ENCODE data around the gene PDE3B.
"Not testable (repeated sequence)": the region's sequence is repeated elsewhere in the genome, so short reads cannot be mapped to it uniquely, and the experiment has no call there.

Gene PDE3B

DNA sequence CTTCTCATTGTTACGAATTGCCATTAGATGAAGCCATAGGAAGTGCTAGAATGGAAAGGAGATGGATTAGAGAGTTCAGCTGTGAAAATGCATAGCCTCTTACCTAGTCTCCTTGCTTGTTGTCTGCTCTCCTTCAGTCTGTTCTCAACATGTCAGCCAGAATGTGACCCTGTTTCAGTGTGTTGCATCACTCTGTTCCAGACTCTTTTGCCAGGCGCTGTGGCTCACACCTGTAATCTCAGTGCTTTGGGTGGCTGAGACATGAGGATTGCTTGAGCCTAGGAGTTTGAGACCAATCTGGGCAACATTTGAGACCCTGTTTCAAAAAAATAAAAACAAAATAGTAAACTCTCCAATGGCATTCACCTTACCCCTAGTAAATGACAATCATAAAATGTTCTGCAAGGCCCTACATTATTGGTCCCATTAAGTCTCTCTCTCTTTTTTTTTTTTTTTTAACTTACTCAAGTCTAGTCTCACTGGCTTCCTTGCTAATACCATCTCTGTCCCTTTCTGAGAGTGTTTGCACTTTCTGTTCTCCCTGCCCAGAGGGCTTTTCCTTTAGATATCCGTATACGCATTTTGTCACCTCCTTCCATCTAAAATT is 209.1 kb downstream of the PDE3B start:
- TF ChIP-seq, protein P1, sequence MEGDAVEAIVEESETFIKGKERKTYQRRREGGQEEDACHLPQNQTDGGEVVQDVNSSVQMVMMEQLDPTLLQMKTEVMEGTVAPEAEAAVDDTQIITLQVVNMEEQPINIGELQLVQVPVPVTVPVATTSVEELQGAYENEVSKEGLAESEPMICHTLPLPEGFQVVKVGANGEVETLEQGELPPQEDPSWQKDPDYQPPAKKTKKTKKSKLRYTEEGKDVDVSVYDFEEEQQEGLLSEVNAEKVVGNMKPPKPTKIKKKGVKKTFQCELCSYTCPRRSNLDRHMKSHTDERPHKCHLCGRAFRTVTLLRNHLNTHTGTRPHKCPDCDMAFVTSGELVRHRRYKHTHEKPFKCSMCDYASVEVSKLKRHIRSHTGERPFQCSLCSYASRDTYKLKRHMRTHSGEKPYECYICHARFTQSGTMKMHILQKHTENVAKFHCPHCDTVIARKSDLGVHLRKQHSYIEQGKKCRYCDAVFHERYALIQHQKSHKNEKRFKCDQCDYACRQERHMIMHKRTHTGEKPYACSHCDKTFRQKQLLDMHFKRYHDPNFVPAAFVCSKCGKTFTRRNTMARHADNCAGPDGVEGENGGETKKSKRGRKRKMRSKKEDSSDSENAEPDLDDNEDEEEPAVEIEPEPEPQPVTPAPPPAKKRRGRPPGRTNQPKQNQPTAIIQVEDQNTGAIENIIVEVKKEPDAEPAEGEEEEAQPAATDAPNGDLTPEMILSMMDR (IDR thresholded peaks at IDR 0.05; ENCODE audit: borderline replicate concordance, insufficient read depth, low read depth, low read length): no peak

DNA sequence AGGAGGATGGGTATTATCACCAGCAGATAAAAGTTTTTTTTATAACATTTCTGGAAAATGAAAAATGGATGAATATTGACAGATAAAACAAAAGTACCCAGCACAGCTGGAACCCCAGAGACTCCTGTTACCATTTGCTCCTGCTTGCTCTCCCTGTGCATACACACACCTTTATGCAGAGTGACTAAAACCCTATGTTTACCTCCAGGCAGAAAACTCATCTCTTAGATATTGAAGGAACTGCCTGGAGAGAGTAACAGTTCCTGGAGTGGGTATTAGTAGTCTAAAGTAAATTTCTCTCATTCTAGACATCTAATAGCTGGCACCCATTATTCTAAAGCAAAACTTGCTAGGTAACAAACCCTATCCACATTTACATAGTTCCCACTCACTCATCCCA is 210.5 kb downstream of the PDE3B start:
- TF ChIP-seq, protein P1 (IDR thresholded peaks at IDR 0.05; ENCODE audit: borderline replicate concordance, insufficient read depth, low read depth, low read length): no peak
- no peak overlapping the region for H3K4me3 ChIP-seq (ENCODE audit: low read depth, low read length)

More for the DNA sequence above, 209.1 kb downstream of the PDE3B start:
- H3K4me3 ChIP-seq (ENCODE audit: low read depth, low read length): no peak overlapping the region

- TF ChIP-seq, protein P1 (IDR thresholded peaks at IDR 0.05; ENCODE audit: borderline replicate concordance, insufficient read depth, low read depth, low read length): no peak
- H3K4me3 ChIP-seq (ENCODE audit: low read depth, low read length): no peak overlapping the region
Observed at GRCh38 chr11:14855890-14856289, 212.3 kb downstream of the PDE3B start.

GRCh38 chr11:14857621-14858020 is 214.0 kb downstream of the PDE3B start:
- H3K4me3 ChIP-seq (ENCODE audit: low read depth, low read length): no peak overlapping the region
- TF ChIP-seq, protein P1 (IDR thresholded peaks at IDR 0.05; ENCODE audit: borderline replicate concordance, insufficient read depth, low read depth, low read length): no peak

- no peak overlapping the region for H3K4me3 ChIP-seq (ENCODE audit: low read depth, low read length)
- TF ChIP-seq, protein P1 (IDR thresholded peaks at IDR 0.05; ENCODE audit: borderline replicate concordance, insufficient read depth, low read depth, low read length): no peak
Observed at GRCh38 chr11:14858404-14858803, 214.8 kb downstream of the PDE3B start.

GRCh38 chr11:14860511-14860910 is 216.9 kb downstream of the PDE3B start:
- H3K4me3 ChIP-seq (ENCODE audit: low read depth, low read length): no peak overlapping the region
- TF ChIP-seq, protein P1 (IDR thresholded peaks at IDR 0.05; ENCODE audit: borderline replicate concordance, insufficient read depth, low read depth, low read length): no peak

- no peak overlapping the region for H3K4me3 ChIP-seq (ENCODE audit: low read depth, low read length)
- TF ChIP-seq, protein P1 (IDR thresholded peaks at IDR 0.05; ENCODE audit: borderline replicate concordance, insufficient read depth, low read depth, low read length): no peak
Observed at GRCh38 chr11:14861680-14862079, 218.1 kb downstream of the PDE3B start.

DNA sequence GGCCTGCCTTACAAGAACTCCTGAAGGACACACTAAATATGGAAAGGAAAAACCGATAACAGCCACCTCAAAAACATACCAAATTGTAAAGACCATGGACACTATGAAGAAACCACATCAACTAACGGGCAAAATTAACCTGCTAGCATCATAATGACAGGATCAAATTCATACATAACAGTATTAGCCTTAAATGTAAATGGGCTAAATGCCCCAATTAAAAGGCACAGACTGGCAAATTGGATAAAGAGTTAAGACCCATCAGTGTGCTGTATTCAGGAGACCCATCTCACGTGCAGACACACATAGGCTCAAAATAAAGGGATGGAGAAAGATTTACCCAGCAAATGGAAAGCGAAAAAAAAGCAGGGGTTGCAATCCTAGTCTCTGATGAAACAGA is 220.2 kb downstream of the PDE3B start:
- H3K4me3 ChIP-seq (ENCODE audit: low read depth, low read length): not testable (repeated sequence)

All from GM12875 (cell line).